ENCODE measurements around the gene MGARP.
"Not testable (repeated sequence)": the region's sequence is repeated elsewhere in the genome, so short reads cannot be mapped to it uniquely, and the experiment has no call there.

Gene MGARP

GRCh38 chr4:139295206-139295941 is 15.3 kb upstream of the MGARP start:
- DNase-seq: peak; percentile 93

GRCh38 chr4:139286186-139286698 is 6.2 kb upstream of the MGARP start:
- DNase-seq: no peak

GRCh38 chr4:139282721-139283075 is 2.7 kb upstream of the MGARP start:
- DNase-seq: no peak

GRCh38 chr4:139282065-139282720 is 2.2 kb upstream of the MGARP start:
- DNase-seq: no peak

DNA sequence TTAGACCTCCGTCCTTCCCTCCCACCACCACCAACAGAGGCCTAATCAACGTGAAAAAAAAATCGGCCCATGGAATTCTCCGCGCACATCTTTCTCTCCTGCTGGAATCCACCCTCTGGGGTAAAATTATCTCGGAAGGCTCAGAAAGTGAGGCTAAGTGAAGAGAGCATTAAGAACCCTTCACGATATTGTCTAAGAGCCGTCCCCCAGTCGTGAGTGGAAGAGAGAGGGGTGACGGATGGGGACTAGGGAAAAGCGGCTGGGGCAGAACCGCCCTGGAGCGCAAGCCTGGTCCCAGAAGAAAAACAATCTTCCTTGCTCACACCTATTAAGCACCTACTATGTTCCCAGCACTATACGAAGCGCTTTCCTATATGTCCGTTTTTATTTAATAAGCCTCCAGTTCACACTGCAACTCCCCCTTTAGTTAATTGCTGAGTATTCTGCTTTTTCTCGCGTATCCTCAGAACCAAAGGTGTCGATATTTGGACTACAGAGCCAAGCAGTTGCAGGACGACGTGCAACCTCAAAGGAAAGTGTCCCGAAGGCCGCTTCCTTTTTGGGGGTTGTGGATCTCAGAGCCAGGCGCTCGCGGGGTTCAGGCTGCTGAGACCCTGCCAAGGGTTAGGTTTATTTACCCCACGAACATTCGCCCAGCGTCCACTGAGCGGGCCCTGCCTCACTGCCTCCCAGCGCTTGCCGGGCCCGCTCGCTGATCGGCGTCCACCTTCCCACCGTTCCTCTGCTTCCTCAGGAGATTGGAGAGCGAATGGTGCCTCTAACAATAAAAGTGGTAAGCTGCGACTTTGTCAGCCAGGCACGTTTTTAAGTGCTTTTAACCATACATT is 889 bp downstream of the MGARP start:
- no peak for DNase-seq

DNA sequence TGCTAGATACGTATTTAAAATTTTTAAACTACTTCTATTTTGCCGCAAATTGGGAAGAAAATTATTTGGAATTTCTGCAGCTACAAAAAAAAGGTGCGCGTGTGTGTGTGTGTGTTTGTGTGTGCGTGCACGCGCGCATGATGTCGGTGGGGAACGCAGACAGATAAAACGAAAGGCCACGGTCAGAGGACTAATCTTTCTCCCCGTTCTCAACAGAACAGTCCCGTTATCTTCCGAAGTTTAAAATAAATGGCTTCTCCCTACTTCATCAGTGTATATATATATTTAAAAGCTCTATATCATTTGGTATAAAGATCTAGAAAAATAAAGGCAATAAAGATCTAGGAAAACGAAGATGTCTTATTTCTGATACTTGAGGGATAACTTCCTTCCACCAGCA is 1.5 kb downstream of the MGARP start:
- DNase-seq: no peak

DNA sequence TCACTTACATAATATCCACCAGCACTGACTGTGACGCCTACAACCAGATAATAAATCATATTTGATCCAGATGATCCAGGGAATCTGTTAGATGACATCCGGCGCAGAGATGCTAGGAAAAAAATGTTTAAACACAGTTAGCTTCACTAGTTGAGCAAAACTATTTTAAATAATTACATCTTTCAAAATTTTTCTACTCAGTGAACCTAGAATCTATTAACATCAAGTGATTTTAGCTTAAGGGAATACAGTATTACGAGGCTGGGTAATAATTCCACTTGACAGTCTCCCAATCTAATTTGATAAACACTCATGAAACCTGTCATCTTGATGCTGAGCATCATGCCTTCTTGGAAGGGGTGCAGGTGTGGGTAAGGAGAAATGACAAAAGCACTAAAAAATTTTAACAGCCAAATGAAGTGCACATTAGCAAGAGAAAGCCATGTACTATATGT is 4.7 kb downstream of the MGARP start:
- no peak for DNase-seq

- no peak for DNase-seq
Observed at GRCh38 chr4:139274790-139275189, 5.2 kb downstream of the MGARP start.

DNA sequence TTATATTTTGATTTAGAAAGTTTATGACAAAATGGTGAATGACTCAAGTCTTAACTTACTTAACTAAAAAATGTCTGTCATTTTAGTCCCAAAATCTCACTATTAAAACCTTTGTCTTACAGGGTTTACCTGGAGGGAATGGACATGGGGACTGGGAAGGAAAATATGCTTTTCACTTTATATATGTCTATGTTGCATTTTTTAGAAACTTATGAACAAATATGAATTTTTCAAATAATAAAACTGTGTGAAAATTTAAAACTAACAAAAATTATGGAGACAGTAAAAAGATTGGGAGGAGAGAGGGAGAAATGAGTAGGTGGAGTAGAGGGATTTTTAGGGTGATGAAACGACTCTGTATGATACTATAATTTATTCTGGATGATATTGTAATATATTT is 6.2 kb downstream of the MGARP start:
- no peak for DNase-seq

DNA sequence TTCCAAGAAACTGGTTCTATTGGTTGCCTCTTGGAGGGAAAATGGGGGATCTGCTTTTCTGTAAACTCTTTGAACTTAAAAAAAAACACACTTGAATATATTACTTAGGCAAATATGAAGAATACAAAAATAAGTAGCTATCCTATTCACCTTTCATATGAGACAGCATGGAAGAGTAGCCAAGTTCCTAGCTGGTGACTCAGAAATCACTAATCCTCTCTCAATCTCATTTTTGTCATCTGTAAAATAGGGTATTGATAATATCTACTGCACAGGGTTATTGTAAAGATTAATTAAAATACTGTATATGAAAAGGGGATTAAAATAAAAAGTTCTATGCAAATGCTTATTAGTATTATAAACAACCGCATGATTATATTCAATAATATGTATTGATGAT is 12.7 kb downstream of the MGARP start:
- no peak for DNase-seq

DNA sequence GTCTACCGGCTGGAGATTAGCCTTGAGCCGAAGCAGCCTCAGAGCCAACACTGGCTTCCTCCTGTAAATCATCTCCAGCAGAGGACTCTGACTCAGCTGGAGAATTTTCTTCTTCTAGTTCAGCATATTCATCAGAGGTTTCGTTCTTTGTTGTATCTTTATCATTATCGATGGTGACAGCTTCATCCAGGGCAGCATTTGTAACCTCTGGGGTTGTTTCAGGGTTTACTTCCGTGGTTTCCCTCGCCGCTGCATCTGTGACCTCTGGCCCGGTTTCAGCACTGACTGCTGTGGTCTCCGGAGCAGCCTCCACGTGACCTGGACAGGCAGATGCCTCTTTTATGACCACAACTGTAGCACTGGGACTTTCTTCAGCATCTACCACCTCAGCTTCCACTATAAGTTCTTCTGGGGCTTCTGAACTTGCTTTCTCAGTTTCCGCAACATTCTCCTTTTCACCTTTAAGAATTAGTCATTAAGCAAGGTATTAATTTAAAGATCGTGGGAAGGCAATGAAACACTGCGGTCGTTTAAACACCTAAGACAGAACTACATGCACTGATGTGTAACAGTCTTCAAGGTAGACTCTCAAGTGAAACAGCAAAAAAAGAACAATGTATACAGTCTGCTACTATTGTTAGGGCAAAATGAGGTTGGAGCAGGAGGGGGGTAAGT is 13.3 kb downstream of the MGARP start:
- DNase-seq: peak; percentile 76

- no peak for DNase-seq
Observed at GRCh38 chr4:139266208-139266582, 13.8 kb downstream of the MGARP start.

- DNase-seq: no peak
Observed at GRCh38 chr4:139265654-139266053, 14.4 kb downstream of the MGARP start.

- DNase-seq: no peak
Observed at GRCh38 chr4:139256349-139256748, 23.7 kb downstream of the MGARP start.

DNA sequence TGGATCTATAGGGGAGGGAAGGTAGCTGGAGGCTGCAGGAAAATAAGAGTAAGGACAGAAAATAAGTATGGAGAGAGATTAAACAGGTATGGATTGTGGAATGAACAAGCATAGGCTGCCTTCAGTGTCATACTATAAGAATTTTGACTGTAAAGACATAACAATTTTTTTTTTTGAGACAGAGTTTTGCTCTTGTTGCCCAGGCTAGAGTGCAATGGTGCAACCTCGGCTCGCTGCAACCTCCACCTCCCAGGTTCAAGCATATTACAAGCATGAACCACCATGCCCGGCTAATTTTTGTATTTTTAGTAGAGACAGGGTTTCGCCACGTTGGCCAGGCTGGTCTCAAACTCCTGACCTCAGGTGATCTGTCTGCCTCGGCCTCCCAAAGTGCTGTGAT is 24.4 kb downstream of the MGARP start:
- not testable (repeated sequence) for DNase-seq

GRCh38 chr4:139253713-139254112 is 26.3 kb downstream of the MGARP start:
- DNase-seq: no peak

- DNase-seq: no peak
Observed at GRCh38 chr4:139253046-139253445, 27.0 kb downstream of the MGARP start.

DNA sequence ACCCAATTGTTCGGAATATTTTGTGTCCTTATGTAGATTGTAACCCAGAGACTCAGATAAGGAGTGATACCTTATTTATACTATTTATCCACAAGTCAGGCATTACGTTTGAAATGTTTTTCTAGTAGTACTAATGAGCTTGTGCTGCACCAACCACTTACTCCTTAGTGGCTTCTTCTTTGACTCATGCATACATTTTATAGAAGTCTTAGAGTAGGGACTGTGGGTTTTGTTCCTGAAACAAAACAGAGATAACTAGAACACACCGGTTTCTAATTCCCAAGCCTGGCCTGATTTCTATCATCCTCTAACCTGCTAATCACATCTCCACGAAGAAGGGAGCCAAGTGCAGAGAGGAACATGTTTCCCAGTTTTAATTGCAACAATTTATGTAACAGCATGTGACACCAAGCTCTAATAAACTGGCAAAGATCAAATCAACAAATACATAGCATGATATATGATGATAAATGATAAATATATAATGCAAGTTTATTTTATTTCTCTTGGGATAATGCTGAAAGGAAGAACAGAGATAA is 32.3 kb downstream of the MGARP start:
- no peak for DNase-seq

DNA sequence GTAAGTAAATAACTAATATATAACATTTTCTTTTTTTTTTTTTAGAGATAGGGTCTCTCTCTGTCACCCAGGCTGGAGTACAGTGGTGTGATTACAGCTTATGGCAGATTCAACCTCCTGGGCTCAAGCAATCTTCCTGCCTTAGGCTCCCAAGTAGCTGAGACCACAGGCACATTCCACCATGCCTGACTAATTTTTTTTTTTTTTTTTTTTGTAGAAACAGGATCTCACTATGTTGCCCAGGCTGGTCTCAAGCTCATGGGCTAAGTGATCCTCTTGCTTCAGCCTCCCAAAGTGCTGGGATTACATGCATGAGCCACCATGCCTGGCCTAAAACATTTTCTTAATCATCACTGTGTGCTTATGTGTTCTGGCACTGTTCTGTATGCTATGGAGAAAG is 32.8 kb downstream of the MGARP start:
- DNase-seq: no peak

DNA sequence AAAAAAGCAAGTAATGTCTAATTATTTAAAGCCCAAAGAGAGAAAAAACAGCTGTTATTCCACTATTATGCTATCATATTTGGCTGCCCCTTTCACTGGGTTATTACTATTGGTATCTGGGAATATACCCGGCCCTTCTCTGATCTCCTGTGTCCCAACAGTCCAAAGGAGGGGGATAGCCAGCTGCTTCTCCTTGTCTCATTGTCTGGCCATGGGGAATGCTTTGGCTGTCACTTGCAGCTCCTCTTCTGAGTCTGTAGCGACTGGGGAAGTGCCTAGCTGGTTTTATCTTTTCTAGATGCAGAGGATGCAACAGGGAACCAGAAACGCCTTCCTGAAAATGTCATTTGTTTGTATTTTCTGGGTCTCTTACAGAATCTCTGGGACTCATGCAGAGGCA is 33.9 kb downstream of the MGARP start:
- no peak for DNase-seq

GRCh38 chr4:139245590-139245989 is 34.4 kb downstream of the MGARP start:
- no peak for DNase-seq

DNA sequence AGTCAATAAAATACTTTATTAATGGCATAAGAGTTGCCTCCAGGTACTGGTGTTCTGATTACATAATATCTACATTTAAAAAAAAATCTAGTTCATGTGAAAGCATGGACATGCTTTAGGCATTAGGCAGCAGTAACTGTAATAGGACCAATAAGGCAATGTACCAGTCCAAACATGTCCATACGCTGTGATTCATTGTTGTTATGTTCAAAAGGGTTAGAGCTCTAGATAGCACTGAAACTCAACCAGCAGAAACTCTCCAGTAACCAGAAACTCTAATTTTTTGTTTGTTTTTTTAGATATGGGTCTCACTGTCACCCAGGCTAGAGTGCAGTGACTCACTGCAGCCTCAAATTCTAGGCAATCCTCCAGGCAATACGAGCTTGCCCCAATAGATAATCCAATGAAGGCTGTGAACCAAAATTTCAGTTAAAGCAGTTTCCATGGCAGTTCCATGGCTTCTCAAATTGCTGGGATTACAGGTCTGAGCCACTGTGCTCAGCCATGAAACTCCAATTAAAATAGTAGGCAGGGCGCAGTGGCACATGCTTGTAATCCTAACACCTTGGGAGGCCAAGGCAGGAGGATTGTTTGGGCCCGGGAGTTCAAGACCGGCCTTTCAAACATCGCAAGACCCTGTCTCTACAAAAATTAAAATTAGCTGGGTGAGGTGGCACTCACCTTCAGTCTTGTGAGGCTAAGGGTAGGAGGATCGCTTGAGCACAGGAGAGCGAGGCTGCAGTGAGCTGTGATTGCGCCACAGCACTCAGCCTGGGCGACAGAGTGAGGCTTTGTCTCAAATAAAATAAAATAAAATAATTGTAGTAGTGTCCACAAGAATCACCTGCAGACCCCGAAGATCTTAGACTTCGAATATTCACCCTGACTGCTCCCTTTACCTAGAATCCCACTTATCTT is 36.3 kb downstream of the MGARP start:
- no peak for DNase-seq
